OCI-LY7 (cell line): Measurements from ENCODE around the gene SPO11. TPM values are rescaled to one million over a fixed set of nuclear protein-coding genes. Genes with fewer than 3 reads are reported as not detected.
A peak's percentile ranks its signal among the peaks of the same experiment; 100 is the strongest.

Source experiments
- BruUV-seq: library from RNA; stranded (reverse); fragments of 400-500 nt; replicated peaks from 2 replicates; lab custom pipeline; 2021; lab: Mats Ljungman, UMichigan
- CTCF ChIA-PET: fragments of 300-600 bp; sonication (Branson Sonifier 250); formaldehyde crosslinking; loops from one replicate; lab custom pipeline; 2022; ENCODE audit warnings: antibody characterized with exemption; ENCODE audit not compliant: unreplicated experiment; lab: Charles Lee
- POLR2A ChIA-PET: fragments of 300-600 bp; sonication (Branson Sonifier 250); formaldehyde crosslinking; loops from one replicate; lab custom pipeline; 2022; ENCODE audit warnings: antibody characterized with exemption; lab: Charles Lee
- DNase-seq: peaks from one replicate; pipeline ENCODE4 v3.0.0-alpha.2; 2015; ENCODE audit warnings: low spot score
- H2AFZ ChIP-seq: fragments of 200-600 bp; sonication (generic), shearing (Covaris generic); 2 replicates; pipeline ENCODE4 v1.6.1; 2014; ENCODE audit warnings: mild to moderate bottlenecking, antibody characterized with exemption, low read length, moderate library complexity
- H3K27ac ChIP-seq: fragments of 200-600 bp; sonication (generic); 2 replicates; pipeline ENCODE4 v1.5.1; 2014; ENCODE audit warnings: mixed run types, low read depth, mild to moderate bottlenecking, moderate library complexity, low read length, inconsistent platforms; ENCODE audit not compliant: poor library complexity, severe bottlenecking
- H3K36me3 ChIP-seq: fragments of 200-600 bp; sonication (generic); 2 replicates; pipeline ENCODE4 v1.6.1; 2014; ENCODE audit warnings: mild to moderate bottlenecking, antibody characterized with exemption, low read length, moderate library complexity, mixed read lengths; ENCODE audit not compliant: insufficient read depth
- H3K4me1 ChIP-seq: fragments of 200-600 bp; sonication (generic); 2 replicates; pipeline ENCODE4 v1.5.1; 2014; ENCODE audit warnings: mild to moderate bottlenecking, low read length; ENCODE audit not compliant: insufficient read depth, poor library complexity, severe bottlenecking
- H3K4me2 ChIP-seq: fragments of 200-600 bp; sonication (generic); 2 replicates; pipeline ENCODE4 v1.6.1; 2014; ENCODE audit warnings: mild to moderate bottlenecking, low read length
- H3K4me3 ChIP-seq: fragments of 200-600 bp; sonication (generic); 2 replicates; pipeline ENCODE4 v1.5.1; 2014; ENCODE audit warnings: mild to moderate bottlenecking, low read depth, low read length; ENCODE audit not compliant: poor library complexity, severe bottlenecking
- H3K79me2 ChIP-seq: fragments of 200-600 bp; sonication (generic); 2 replicates; pipeline ENCODE4 v1.6.1; 2016; ENCODE audit warnings: low read depth, mild to moderate bottlenecking, low read length, moderate library complexity, mixed read lengths; ENCODE audit not compliant: insufficient read depth
- H3K9me2 ChIP-seq: fragments of 200-600 bp; sonication (generic); 2 replicates; pipeline ENCODE4 v1.6.1; 2016; ENCODE audit warnings: mild to moderate bottlenecking, low read length, mixed read lengths; ENCODE audit not compliant: insufficient read depth
- H3K9me3 ChIP-seq: fragments of 200-600 bp; sonication (generic); 2 replicates; pipeline ENCODE4 v1.6.1; 2014; ENCODE audit warnings: mild to moderate bottlenecking, mixed run types, low read length, mixed read lengths
- H4K20me1 ChIP-seq: fragments of 200-600 bp; sonication (generic); 2 replicates; pipeline ENCODE4 v1.6.1; 2014; ENCODE audit warnings: mild to moderate bottlenecking, antibody characterized with exemption, low read length, moderate library complexity, mixed read lengths; ENCODE audit not compliant: insufficient read depth
- CTCF ChIP-seq: fragments of 200-600 bp; sonication (generic); conservative IDR thresholded peaks from 2 replicates; pipeline ENCODE4 v1.5.1; 2014; ENCODE audit warnings: mild to moderate bottlenecking, antibody characterized with exemption, low read length, moderate library complexity, mixed read lengths
- EZH2phosphoT487 ChIP-seq: fragments of 200-600 bp; sonication (generic); IDR thresholded peaks from 2 replicates; pipeline ENCODE4 v1.6.1; 2018; ENCODE audit warnings: low read depth, borderline replicate concordance, mild to moderate bottlenecking, mixed run types, antibody characterized with exemption, low read length, moderate library complexity, mixed read lengths
- intact Hi-C: fragments of 100-400 bp; cut with micrococcal nuclease; formaldehyde crosslinking; loops from one replicate; pipeline ENCODE4 v1.10.0; 2022; ENCODE audit not compliant: unreplicated experiment
- total RNA-seq, 2 experiments: library from RNA; depleted of rRNA in 1 of 2; stranded (reverse); fragments of >200 nt in 1 of 2; shearing (Covaris generic) in 1 of 2; gene quantifications; 2 replicates each; pipeline ENCODE4 v1.2.3, GENCODE V29; 2014 to 2022

Gene SPO11
- total RNA-seq, 2 experiments from 2014 or later = not detected

- no peak for TF ChIP-seq CTCF
- no peak for TF ChIP-seq EZH2phosphoT487
- Histone ChIP-seq H3K79me2 (no peaks in the 10 kb centered on the region), H3K4me2 (no peak overlapping the region), H2AFZ (no peak overlapping the region), H3K36me3 (no peaks in the 10 kb centered on the region), H3K9me2 (no peaks in the 10 kb centered on the region), H3K9me3 (peaks cover 10% of the 10 kb centered on the region; the same call in 1 of the 2 replicates), H3K4me1 (peaks cover 66% of the 10 kb centered on the region), H3K27ac (no peak overlapping the region), H3K4me3 (no peak overlapping the region), H4K20me1 (no peaks in the 10 kb centered on the region)
- DNase-seq = no peak
- ChIA-PET CTCF (no interaction called here), POLR2A (interaction anchor here (0.7 to 1.4 kb wide), 3 partner anchors 17 to 22 kb away, joined by 3 read pairs; no protein-coding TSS in a partner anchor)
- BruUV-seq = no TSS peak
- intact Hi-C loops = no loop called here
Observed at GRCh38 chr20:57306747-57307146, 22.9 kb upstream of the SPO11 start.

- POLR2A ChIA-PET = interaction anchor here (2.2 kb wide), 1 partner anchor 17 kb away, joined by 7 read pairs; no protein-coding TSS in a partner anchor
- H4K20me1 ChIP-seq = no peaks in the 10 kb centered on the region
- no peak for TF ChIP-seq EZH2phosphoT487
- no peak for TF ChIP-seq CTCF
- no peaks in the 10 kb centered on the region for H3K9me2 ChIP-seq
- H2AFZ ChIP-seq = peak overlapping the region; percentile 63; the same call in 1 of the 2 replicates
- no peaks in the 10 kb centered on the region for H3K36me3 ChIP-seq
- peak overlapping the region; percentile 19 for H3K4me3 ChIP-seq
- intact Hi-C loops = no loop called here
- peaks cover 10% of the 10 kb centered on the region; the same call in 1 of the 2 replicates for H3K9me3 ChIP-seq
- H3K27ac ChIP-seq = peak overlapping the region; percentile 33
- DNase-seq = no peak
- BruUV-seq = no TSS peak
- CTCF ChIA-PET = no interaction called here
- H3K79me2 ChIP-seq = no peaks in the 10 kb centered on the region
- peak overlapping the region; percentile 61 for H3K4me2 ChIP-seq
- H3K4me1 ChIP-seq = peaks cover 82% of the 10 kb centered on the region
Observed at GRCh38 chr20:57308451-57309271, 20.9 kb upstream of the SPO11 start.
